Large intestine (tissue), 3 donors: Measurements from ENCODE around the gene KIAA0513. TPM values are rescaled to one million over a fixed set of nuclear protein-coding genes. Genes with fewer than 3 reads are reported as not detected.

Experiments
- DNase-seq, 2 donors: peaks; one replicate each; pipeline versions ENCODE4 v3.0.0 to v3.0.0-alpha.2; 2013
- H3K27ac ChIP-seq: one replicate; pipeline ENCODE4 v1.5.1; 2013; ENCODE audit warnings: low read length
- H3K27me3 ChIP-seq: 2 replicates; pipeline ENCODE4 v1.6.1; 2013; ENCODE audit warnings: low read length; ENCODE audit not compliant: control insufficient read depth, insufficient read depth
- H3K36me3 ChIP-seq: 2 replicates; pipeline ENCODE4 v1.6.1; 2013; ENCODE audit warnings: low read length; ENCODE audit not compliant: control insufficient read depth, insufficient read depth
- H3K4me1 ChIP-seq: one replicate; pipeline ENCODE4 v1.6.1; 2013; ENCODE audit warnings: low read length; ENCODE audit not compliant: control insufficient read depth, insufficient read depth
- H3K4me3 ChIP-seq: one replicate; pipeline ENCODE4 v1.5.1; 2013; ENCODE audit warnings: low read length
- H3K9me3 ChIP-seq: one replicate; pipeline ENCODE4 v1.6.1; 2013; ENCODE audit warnings: mild to moderate bottlenecking, low read depth, low read length, moderate library complexity; ENCODE audit not compliant: control insufficient read depth
- WGBS: methylation state at CpG from one replicate; pipeline ENCODE4 v1.1.5; 2013; ENCODE audit warnings: low lambda C conversion rate; ENCODE audit not compliant: insufficient coverage; 5-methylcytosine and 5-hydroxymethylcytosine counted together
- polyA plus RNA-seq: library from polyadenylated mRNA; unstranded; fragments of 120-200 nt; gene quantifications from one replicate; pipeline ENCODE4 v1.2.1, GENCODE V29; 2013

KIAA0513 gene
- polyA plus RNA-seq, 1 donor, result 4.7 TPM

- Histone ChIP-seq H3K27ac (no peak overlapping the region), H3K27me3 (no peaks in the 10 kb centered on the region), H3K9me3 (no peaks in the 10 kb centered on the region), H3K4me1 (peaks cover 11% of the 10 kb centered on the region), H3K36me3 (peaks cover 34% of the 10 kb centered on the region), H3K4me3 (no peak overlapping the region)
- WGBS, result no CpG with 5 or more reads among the region's 22 CpGs
- no peak for DNase-seq
Measured at GRCh38 chr16:85079785-85080570, 52.4 kb downstream of the KIAA0513 start.

DNA sequence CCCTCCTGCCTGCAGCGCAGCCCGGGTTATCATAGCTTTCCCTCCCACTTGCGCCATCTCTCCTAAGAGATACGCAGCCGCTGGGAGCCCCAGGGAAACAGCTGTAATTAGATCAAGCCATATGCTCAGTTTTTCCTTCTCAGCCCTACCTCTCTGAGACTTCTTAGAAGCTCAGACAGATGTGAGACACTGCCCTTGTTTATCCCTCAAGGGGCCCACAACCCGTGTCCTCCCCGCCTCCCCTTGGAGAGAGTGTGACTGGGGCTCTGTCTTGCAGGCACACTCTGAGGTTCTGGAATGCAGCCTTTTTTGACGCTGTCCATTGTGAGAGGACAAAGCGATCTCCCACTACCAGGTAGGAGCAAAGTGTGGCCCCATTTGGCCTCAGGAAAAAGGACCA lies 53.4 kb downstream of the KIAA0513 start:
- Histone ChIP-seq H3K36me3 (peaks cover 31% of the 10 kb centered on the region), H3K4me1 (peaks cover 11% of the 10 kb centered on the region), H3K9me3 (no peaks in the 10 kb centered on the region), H3K27ac (no peak overlapping the region), H3K27me3 (no peaks in the 10 kb centered on the region), H3K4me3 (no peak overlapping the region)
- DNase-seq, result no peak
- no CpG with 5 or more reads among the region's 9 CpGs for WGBS

DNA sequence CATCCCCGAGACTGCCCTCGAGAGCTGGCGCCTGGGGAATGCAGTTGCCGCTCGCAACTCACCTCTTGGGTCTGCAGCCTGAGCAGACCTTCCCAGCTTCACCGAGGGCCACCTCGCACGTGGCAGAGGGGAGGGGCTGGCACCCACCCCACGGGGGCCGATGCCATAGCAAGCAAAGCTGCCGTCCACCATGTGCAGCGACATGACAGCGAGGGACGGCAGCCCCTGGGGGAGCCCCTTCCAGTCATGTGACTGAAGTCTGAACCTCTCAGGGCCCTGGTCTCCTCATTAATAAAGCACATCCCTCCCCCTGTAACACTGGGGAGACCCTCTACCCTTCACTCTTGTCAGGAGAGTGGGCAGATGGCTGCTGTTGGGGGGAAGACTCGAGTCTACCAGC lies 54.2 kb downstream of the KIAA0513 start:
- peaks cover 11% of the 10 kb centered on the region for H3K4me1 ChIP-seq
- H3K27me3 ChIP-seq, result no peaks in the 10 kb centered on the region
- WGBS, result no CpG with 5 or more reads among the region's 15 CpGs
- H3K27ac ChIP-seq, result no peak overlapping the region
- DNase-seq, result no peak
- no peak overlapping the region for H3K4me3 ChIP-seq
- peaks cover 27% of the 10 kb centered on the region for H3K36me3 ChIP-seq
- no peaks in the 10 kb centered on the region for H3K9me3 ChIP-seq

- H3K36me3 ChIP-seq, result peaks cover 21% of the 10 kb centered on the region
- WGBS, result no CpG with 5 or more reads among the region's 33 CpGs
- no peaks in the 10 kb centered on the region for H3K27me3 ChIP-seq
- DNase-seq, result peak in 1 of 2 donors; percentile 45
- no peaks in the 10 kb centered on the region for H3K9me3 ChIP-seq
- no peak overlapping the region for H3K27ac ChIP-seq
- peaks cover 16% of the 10 kb centered on the region for H3K4me1 ChIP-seq
- H3K4me3 ChIP-seq, result no peak overlapping the region
Measured at GRCh38 chr16:85082173-85083050, 54.8 kb downstream of the KIAA0513 start.

DNA sequence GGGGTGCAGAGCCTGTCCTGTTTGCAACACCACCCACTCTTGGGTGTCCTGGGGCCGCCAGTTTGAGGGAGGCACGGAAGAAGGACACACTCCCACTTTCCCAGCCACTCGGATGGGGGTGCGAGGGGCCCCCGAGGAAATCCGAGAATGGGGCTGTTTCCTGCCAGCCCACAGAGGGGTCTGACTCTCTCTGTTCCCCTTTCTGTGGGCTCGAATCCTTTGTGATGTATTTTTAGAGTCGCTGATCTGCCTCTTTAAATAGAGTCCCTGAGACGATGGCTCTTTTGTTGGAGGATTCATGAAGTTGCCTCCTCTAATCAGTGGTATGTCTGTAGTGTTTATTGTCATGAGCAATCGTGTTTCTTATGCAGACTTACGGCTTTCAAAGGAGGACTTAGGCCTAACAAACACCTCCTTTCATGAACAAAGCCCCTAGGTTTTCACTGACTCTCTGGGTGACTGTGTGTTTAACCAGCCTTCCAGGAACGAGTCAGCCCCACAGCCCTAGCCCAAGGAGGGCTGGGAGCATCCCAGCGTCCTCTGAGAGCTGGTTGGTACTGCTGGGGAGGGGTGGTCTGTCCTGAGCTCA lies 55.5 kb downstream of the KIAA0513 start:
- no peaks in the 10 kb centered on the region for H3K27me3 ChIP-seq
- H3K27ac ChIP-seq, result no peak overlapping the region
- DNase-seq, result no peak
- H3K4me1 ChIP-seq, result peaks cover 16% of the 10 kb centered on the region
- WGBS, result no CpG with 5 or more reads among the region's 13 CpGs
- no peaks in the 10 kb centered on the region for H3K9me3 ChIP-seq
- H3K4me3 ChIP-seq, result no peak overlapping the region
- peaks cover 15% of the 10 kb centered on the region for H3K36me3 ChIP-seq

DNA sequence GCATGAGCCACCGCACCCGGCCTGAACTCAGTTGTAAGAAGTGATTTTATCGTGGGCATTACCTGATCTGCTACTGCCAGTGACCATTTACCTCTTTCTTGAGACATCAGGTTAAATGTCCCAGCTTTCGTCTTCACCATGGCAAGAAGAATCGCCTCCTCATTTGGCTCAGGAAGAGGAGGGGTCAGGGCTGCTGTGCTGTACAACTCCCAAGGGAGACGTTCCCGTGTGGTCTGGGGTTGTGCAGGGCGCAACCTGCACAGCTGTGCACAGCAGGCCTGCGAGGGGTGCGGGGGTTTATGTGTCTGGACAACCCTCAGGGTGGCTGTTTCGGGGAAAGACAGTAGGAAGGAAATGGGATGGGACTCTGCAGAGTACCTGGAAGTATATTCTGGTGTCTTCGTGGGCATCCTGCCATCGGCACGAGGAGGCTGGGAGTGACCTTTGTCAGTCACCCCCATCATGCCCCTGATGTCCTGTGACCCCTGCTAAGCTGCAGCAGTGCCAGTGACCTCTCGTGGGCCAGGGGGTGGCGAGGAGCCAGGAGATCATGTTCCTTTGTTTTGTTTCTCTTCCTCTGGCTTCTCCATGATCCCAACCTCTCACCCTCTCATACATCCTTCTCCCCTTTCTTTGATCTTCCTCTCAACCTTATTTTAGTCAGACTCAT lies 57.4 kb downstream of the KIAA0513 start:
- no peak for DNase-seq
- Histone ChIP-seq H3K27ac (no peak overlapping the region), H3K4me1 (peaks cover 16% of the 10 kb centered on the region), H3K4me3 (no peak overlapping the region), H3K9me3 (peaks cover 2% of the 10 kb centered on the region), H3K27me3 (no peaks in the 10 kb centered on the region), H3K36me3 (peaks cover 13% of the 10 kb centered on the region)
- 100% methylated on average over 2 of the region's 16 CpGs for WGBS

DNA sequence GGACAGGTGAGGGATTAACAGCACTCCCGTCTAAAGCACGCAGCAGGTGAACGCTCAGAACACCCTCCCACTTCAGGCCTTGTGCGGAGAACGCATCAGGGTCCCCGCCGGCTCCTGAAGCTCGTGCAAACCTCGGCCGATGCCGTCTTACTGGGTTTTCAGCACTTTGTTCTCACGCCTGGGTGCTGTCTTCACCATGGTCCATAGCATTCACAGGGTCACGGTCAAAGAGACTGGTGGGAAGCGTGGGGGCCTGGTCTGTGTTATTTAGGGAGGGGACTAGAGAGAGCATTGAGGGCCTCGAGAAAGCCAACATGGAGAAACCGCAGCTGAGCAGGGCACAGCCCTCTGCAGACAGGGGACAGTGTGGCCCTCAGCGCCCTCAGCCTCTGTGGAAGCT lies 58.1 kb downstream of the KIAA0513 start:
- Histone ChIP-seq H3K36me3 (peaks cover 13% of the 10 kb centered on the region), H3K27ac (no peak overlapping the region), H3K27me3 (no peaks in the 10 kb centered on the region), H3K4me3 (no peak overlapping the region), H3K9me3 (peaks cover 2% of the 10 kb centered on the region), H3K4me1 (peaks cover 18% of the 10 kb centered on the region)
- no CpG with 5 or more reads among the region's 17 CpGs for WGBS
- DNase-seq, result no peak

- Histone ChIP-seq H3K4me1 (peaks cover 25% of the 10 kb centered on the region), H3K9me3 (peaks cover 2% of the 10 kb centered on the region), H3K4me3 (no peak overlapping the region), H3K27ac (no peak overlapping the region), H3K36me3 (peaks cover 11% of the 10 kb centered on the region), H3K27me3 (no peaks in the 10 kb centered on the region)
- no CpG with 5 or more reads among the region's 37 CpGs for WGBS
- DNase-seq, result peak; percentile 77 to 88
Measured at GRCh38 chr16:85086347-85087291, 59.0 kb downstream of the KIAA0513 start.

GRCh38 chr16:85087899-85088569 lies 60.4 kb downstream of the KIAA0513 start:
- peaks cover 9% of the 10 kb centered on the region for H3K36me3 ChIP-seq
- no CpG with 5 or more reads among the region's 21 CpGs for WGBS
- no peak overlapping the region for H3K27ac ChIP-seq
- no peak overlapping the region for H3K4me3 ChIP-seq
- no peaks in the 10 kb centered on the region for H3K27me3 ChIP-seq
- H3K4me1 ChIP-seq, result peaks cover 16% of the 10 kb centered on the region
- peaks cover 2% of the 10 kb centered on the region for H3K9me3 ChIP-seq
- no peak for DNase-seq
